HepG2 (cell line): ENCODE data around the gene ALG9. TPM values are rescaled to one million over a fixed set of nuclear protein-coding genes. Genes with fewer than 3 reads are reported as not detected.

Source experiments
- ATF7-NPFF ChIP-seq: sonication (generic); formaldehyde crosslinking; IDR thresholded peaks from 2 replicates; pipeline ENCODE4 v1.8.1; 2023; ENCODE audit warnings: mild to moderate bottlenecking, low read depth, missing genetic modification reagents, moderate library complexity
- CBX2 ChIP-seq, 2 experiments: fragments of 200-600 bp in 1 of 2; sonication (generic); formaldehyde crosslinking in 1 of 2; IDR thresholded peaks; 2 replicates each; pipeline versions ENCODE4 v1.7.0 to v1.8.1; 2018 to 2022; ENCODE audit warnings: low read depth in 2 of 2, low read length in 1 of 2, mild to moderate bottlenecking in 1 of 2, missing genetic modification reagents in 1 of 2
- FOXA3 ChIP-seq: IDR thresholded peaks from 2 replicates; pipeline ENCODE4 v1.6.1; 2016; ENCODE audit warnings: missing genetic modification reagents, missing compliant biosample characterization
- IRF9 ChIP-seq: sonication (generic); formaldehyde crosslinking; IDR thresholded peaks from 2 replicates; pipeline ENCODE4 v1.8.0; 2022; ENCODE audit warnings: missing genetic modification reagents, mild to moderate bottlenecking, borderline replicate concordance
- KDM5B ChIP-seq: sonication (generic); formaldehyde crosslinking; IDR thresholded peaks from 2 replicates; pipeline ENCODE4 v1.4.0; 2020; ENCODE audit warnings: missing genetic modification reagents, mild to moderate bottlenecking, borderline replicate concordance
- MAZ ChIP-seq, 2 experiments: sonication (generic) in 1 of 2; formaldehyde crosslinking in 1 of 2; IDR thresholded peaks; 2 replicates each; pipeline versions ENCODE4 v1.5.0 to v1.6.1; 2012 to 2020; ENCODE audit warnings: low read depth in 2 of 2, mild to moderate bottlenecking in 2 of 2, borderline replicate concordance in 1 of 2, improper control_type of control experiment in 1 of 2, low read length in 1 of 2, missing genetic modification reagents in 1 of 2, moderate library complexity in 1 of 2
- MEF2D ChIP-seq: sonication (generic); formaldehyde crosslinking; IDR thresholded peaks from 2 replicates; pipeline ENCODE4 v1.5.1; 2020; ENCODE audit warnings: mild to moderate bottlenecking, missing genetic modification reagents
- MLXIP ChIP-seq: sonication (generic); formaldehyde crosslinking; IDR thresholded peaks from 2 replicates; pipeline ENCODE4 v1.9.0; 2021; ENCODE audit warnings: missing genetic modification reagents, borderline replicate concordance
- MTA3 ChIP-seq: sonication (generic); formaldehyde crosslinking; IDR thresholded peaks from 2 replicates; pipeline ENCODE4 v1.4.0; 2020; ENCODE audit warnings: missing genetic modification reagents
- NFATC3 ChIP-seq: sonication (generic); formaldehyde crosslinking; IDR thresholded peaks from 2 replicates; pipeline ENCODE4 v1.5.1; 2020; ENCODE audit warnings: mild to moderate bottlenecking, missing genetic modification reagents
- NFKB2 ChIP-seq: sonication (generic); formaldehyde crosslinking; IDR thresholded peaks from 2 replicates; pipeline ENCODE4 v1.4.0; 2020; ENCODE audit warnings: missing genetic modification reagents, borderline replicate concordance
- RELA ChIP-seq: sonication (generic); formaldehyde crosslinking; IDR thresholded peaks from 2 replicates; pipeline ENCODE4 v1.4.0; 2020; ENCODE audit warnings: missing genetic modification reagents
- ZBTB25 ChIP-seq: IDR thresholded peaks from 2 replicates; pipeline ENCODE4 v1.6.1; 2018; ENCODE audit warnings: missing genetic modification reagents
- ZBTB42 ChIP-seq: sonication (generic); formaldehyde crosslinking; IDR thresholded peaks from 2 replicates; pipeline ENCODE4 v1.5.0; 2020; ENCODE audit warnings: mild to moderate bottlenecking, missing genetic modification reagents
- ZNF235 ChIP-seq: sonication (generic); formaldehyde crosslinking; IDR thresholded peaks from 2 replicates; pipeline ENCODE4 v1.8.1; 2023; ENCODE audit warnings: mild to moderate bottlenecking, missing genetic modification reagents, borderline replicate concordance
- ZNF615 ChIP-seq: sonication (generic); formaldehyde crosslinking; IDR thresholded peaks from 2 replicates; pipeline ENCODE4 v1.5.0; 2020; ENCODE audit warnings: mild to moderate bottlenecking, missing genetic modification reagents, borderline replicate concordance
- ZNF790 ChIP-seq: sonication (generic); formaldehyde crosslinking; IDR thresholded peaks from 2 replicates; pipeline ENCODE4 v1.8.0; 2022; ENCODE audit warnings: missing genetic modification reagents, mild to moderate bottlenecking, borderline replicate concordance
- polyA plus RNA-seq, 8 experiments: library from polyadenylated mRNA; depleted of rRNA in 3 of 8; stranded (reverse) in 7 of 8; unstranded in 1 of 8; fragments of >200 nt; fragmentation: Illumina TruSeq in 4 of 8; extraction: Trizol in 4 of 8; gene quantifications; 2 replicates each; pipeline versions ENCODE4 v1.2.1 to v1.2.3, GENCODE V29; 2011 to 2016; ENCODE audit warnings: low read depth in 4 of 8, missing spikeins in 1 of 8, mixed read lengths in 1 of 8; ENCODE audit not compliant: insufficient read depth in 1 of 8
- total RNA-seq, 5 experiments: library from RNA; depleted of rRNA; stranded (reverse); fragments of >200 nt; fragmentation: Illumina TruSeq; extraction: Trizol; gene quantifications; 2 replicates each; pipeline ENCODE4 v1.2.3, GENCODE V29; 2016; ENCODE audit warnings: low read depth in 1 of 5

ALG9 gene
- total and polyA plus RNA-seq, 2 of the 13 experiments (the other 11 are each of a cell fraction or from before 2014, with no cell fraction given), result 39.4 to 40.6 TPM

- no peak for TF ChIP-seq MLXIP (CRISPR knock-in tag)
- no peak for TF ChIP-seq MTA3
- no peak for TF ChIP-seq CBX2 (IDR thresholded peaks at IDR 0.05; ENCODE audit: low read depth, low read length)
- TF ChIP-seq CBX2 (CRISPR knock-in tag; IDR thresholded peaks at IDR 0.05; ENCODE audit: low read depth), result 0 out of 2 replicates have a peak, but pooled peaks have one; percentile 18
- no peak; the same call in 1 of the 2 replicates for TF ChIP-seq ZNF790
- TF ChIP-seq ATF7-NPFF (CRISPR knock-in tag), result peak; percentile 79
- no peak for TF ChIP-seq MAZ (IDR thresholded peaks at IDR 0.05; ENCODE audit: borderline replicate concordance, low read depth, low read length)
- TF ChIP-seq MAZ (CRISPR knock-in tag; IDR thresholded peaks at IDR 0.05; ENCODE audit: low read depth), result peak; percentile 66
- TF ChIP-seq MEF2D, result no peak
- no peak for TF ChIP-seq NFATC3 (CRISPR knock-in tag)
- TF ChIP-seq RELA, result 0 out of 2 replicates have a peak, but pooled peaks have one; percentile 67
- TF ChIP-seq NFKB2, result peak; percentile 76; the same call in 1 of the 2 replicates
- TF ChIP-seq ZNF235, result no peak
- no peak for TF ChIP-seq ZBTB42 (CRISPR knock-in tag)
- peak; percentile 81; the same call in 1 of the 2 replicates for TF ChIP-seq KDM5B (CRISPR knock-in tag)
- TF ChIP-seq IRF9, result peak; percentile 64; the same call in 1 of the 2 replicates
- TF ChIP-seq FOXA3 (CRISPR knock-in tag), result peak; percentile 19; the same call in 1 of the 2 replicates
- TF ChIP-seq ZBTB25 (CRISPR knock-in tag), result peak; percentile 63; the same call in 1 of the 2 replicates
- no peak for TF ChIP-seq ZNF615
These were observed at the start of gene ALG9 (continued) for GRCh38 chr11:111870886-111871692.
